HG02885 (cell line): Measurements from ENCODE around the gene SSBP2.

Experiments used
- ATAC-seq: cut with Tn5 transposase; IDR thresholded peaks from one replicate; pipeline ENCODE4 v1.9.1; 2021; ENCODE audit warnings: mild to moderate bottlenecking; ENCODE audit not compliant: unreplicated experiment, poor library complexity

The SSBP2 gene

GRCh38 chr5:81751009-81751835, at the start of gene SSBP2:
TSS of gene SSBP2 (minus strand) at chr5:81751097. CDS start at chr5:81751042, 55 bp downstream.
- ATAC-seq: peak; percentile 77

GRCh38 chr5:81795666-81796065, 44.8 kb upstream of the SSBP2 start:
- no peak for ATAC-seq

- no peak for ATAC-seq
These were observed 43.3 kb upstream of the SSBP2 start for GRCh38 chr5:81794226-81794625.

- ATAC-seq: no peak
These were observed 39.4 kb upstream of the SSBP2 start for GRCh38 chr5:81790336-81790735.

GRCh38 chr5:81789033-81789432, 38.1 kb upstream of the SSBP2 start:
- no peak for ATAC-seq

GRCh38 chr5:81788329-81788728, 37.4 kb upstream of the SSBP2 start:
- ATAC-seq: no peak

- no peak for ATAC-seq
These were observed 36.8 kb upstream of the SSBP2 start for GRCh38 chr5:81787474-81788242.

- ATAC-seq: no peak
These were observed 36.1 kb upstream of the SSBP2 start for GRCh38 chr5:81786991-81787390.

GRCh38 chr5:81786496-81786895, 35.6 kb upstream of the SSBP2 start:
- ATAC-seq: no peak

- ATAC-seq: no peak
These were observed 34.4 kb upstream of the SSBP2 start for GRCh38 chr5:81785322-81785721.

- no peak for ATAC-seq
These were observed 32.5 kb upstream of the SSBP2 start for GRCh38 chr5:81783401-81783800.

GRCh38 chr5:81782811-81783210, 31.9 kb upstream of the SSBP2 start:
- ATAC-seq: no peak

GRCh38 chr5:81779916-81780266, 29.0 kb upstream of the SSBP2 start:
- no peak for ATAC-seq

- peak; percentile 84 for ATAC-seq
These were observed 28.4 kb upstream of the SSBP2 start for GRCh38 chr5:81779125-81779915.

- peak; percentile 36 for ATAC-seq
These were observed 27.7 kb upstream of the SSBP2 start for GRCh38 chr5:81778642-81779041.

- no peak for ATAC-seq
These were observed 25.4 kb upstream of the SSBP2 start for GRCh38 chr5:81776258-81776657.

GRCh38 chr5:81774374-81774773, 23.5 kb upstream of the SSBP2 start:
- ATAC-seq: no peak

GRCh38 chr5:81773574-81773973, 22.7 kb upstream of the SSBP2 start:
- ATAC-seq: no peak

GRCh38 chr5:81773161-81773560, 22.3 kb upstream of the SSBP2 start:
- no peak for ATAC-seq

- ATAC-seq: no peak
These were observed 21.6 kb upstream of the SSBP2 start for GRCh38 chr5:81772488-81772887.

- no peak for ATAC-seq
These were observed 18.1 kb upstream of the SSBP2 start for GRCh38 chr5:81768935-81769452.
